Measurements from ENCODE around the gene C1orf116.

C1orf116 gene

GRCh38 chr1:207018707-207019106 is 13.8 kb downstream of the C1orf116 start:
- no peak for DNase-seq

- no peak for DNase-seq
These were observed 14.7 kb downstream of the C1orf116 start for GRCh38 chr1:207017615-207018559.

- no peak for DNase-seq
These were observed 16.8 kb downstream of the C1orf116 start for GRCh38 chr1:207015791-207016190.

DNA sequence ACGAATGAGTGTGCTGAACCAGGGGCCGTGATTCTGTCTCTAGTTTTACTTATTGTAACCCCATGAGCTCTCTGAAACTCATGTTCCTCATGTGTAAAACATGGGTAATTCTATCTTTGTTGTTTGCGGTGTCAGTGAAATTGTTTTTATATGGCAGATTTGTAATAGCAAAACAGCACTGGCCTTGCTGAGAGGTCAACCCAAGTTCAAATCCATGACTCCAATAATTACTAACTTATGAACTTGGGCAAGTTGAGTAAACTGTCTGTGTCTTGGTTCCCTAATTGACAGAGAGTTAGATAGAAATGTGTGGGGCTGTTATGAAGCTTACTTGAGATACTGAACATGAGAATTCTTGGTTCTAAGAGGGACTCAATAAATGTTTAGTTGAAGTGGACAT is 17.8 kb downstream of the C1orf116 start:
- DNase-seq, result no peak

DNA sequence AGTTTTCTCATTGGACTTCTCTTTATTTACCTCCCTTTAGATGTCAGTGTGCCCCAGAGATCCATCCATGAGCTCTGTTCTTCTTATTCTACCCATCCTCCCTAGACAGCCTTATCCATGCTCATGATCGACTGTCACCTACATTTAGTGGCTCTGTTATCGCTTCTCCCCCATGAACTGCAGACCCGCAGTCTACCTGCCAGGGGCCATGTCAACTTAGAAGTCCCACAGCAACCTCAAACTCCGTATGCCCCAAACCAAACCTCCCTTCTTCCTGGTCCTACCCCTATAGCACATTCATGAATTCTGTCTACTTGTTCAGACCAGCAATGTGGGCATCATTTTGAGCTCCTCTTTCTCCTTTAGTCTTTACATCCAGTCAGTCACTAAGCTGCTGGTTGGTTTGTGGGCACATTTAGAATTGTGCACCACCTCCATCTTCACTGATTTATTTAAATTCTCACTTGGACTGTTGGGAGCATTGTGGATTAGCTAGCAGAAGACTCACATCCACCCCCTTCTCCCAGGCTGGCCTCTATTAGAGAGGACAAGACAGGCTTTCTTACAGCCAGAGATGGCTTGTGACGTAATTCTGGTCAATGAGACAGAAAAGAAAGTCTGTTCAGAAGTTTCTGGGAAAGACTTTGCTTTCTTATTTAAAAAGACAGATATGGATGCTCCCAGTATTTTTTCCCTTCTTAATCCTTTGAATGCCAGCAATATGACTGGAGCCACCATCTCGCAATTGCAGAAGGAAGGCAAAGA is 19.1 kb downstream of the C1orf116 start:
- DNase-seq, result no peak

DNA sequence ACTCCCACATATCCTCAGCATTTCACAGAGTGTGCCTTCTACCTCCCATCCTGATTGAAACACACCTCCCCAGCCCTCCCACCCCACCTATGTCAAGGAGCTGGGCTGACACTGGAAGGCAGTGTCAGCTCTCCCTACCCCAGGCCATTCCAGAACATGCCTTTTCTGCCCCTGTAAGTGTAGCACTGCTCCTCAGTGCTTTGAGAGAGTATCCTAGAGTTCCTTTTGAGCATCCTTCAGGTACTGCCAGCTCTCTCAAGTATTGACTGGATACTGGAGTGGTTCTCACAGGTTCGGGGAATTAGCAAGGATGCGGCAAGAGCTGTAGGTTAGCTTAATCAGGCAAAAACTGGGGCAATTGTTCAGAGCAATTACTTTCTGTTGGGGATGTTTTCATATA is 21.8 kb downstream of the C1orf116 start:
- DNase-seq, result no peak

- DNase-seq, result no peak
These were observed 22.6 kb downstream of the C1orf116 start for GRCh38 chr1:207009945-207010344.

- DNase-seq, result no peak
These were observed 23.2 kb downstream of the C1orf116 start for GRCh38 chr1:207009182-207009850.

GRCh38 chr1:207007352-207008033 is 25.1 kb downstream of the C1orf116 start:
- no peak for DNase-seq

GRCh38 chr1:207006914-207007313 is 25.6 kb downstream of the C1orf116 start:
- DNase-seq, result no peak

GRCh38 chr1:207006083-207006482 is 26.5 kb downstream of the C1orf116 start:
- DNase-seq, result no peak

DNA sequence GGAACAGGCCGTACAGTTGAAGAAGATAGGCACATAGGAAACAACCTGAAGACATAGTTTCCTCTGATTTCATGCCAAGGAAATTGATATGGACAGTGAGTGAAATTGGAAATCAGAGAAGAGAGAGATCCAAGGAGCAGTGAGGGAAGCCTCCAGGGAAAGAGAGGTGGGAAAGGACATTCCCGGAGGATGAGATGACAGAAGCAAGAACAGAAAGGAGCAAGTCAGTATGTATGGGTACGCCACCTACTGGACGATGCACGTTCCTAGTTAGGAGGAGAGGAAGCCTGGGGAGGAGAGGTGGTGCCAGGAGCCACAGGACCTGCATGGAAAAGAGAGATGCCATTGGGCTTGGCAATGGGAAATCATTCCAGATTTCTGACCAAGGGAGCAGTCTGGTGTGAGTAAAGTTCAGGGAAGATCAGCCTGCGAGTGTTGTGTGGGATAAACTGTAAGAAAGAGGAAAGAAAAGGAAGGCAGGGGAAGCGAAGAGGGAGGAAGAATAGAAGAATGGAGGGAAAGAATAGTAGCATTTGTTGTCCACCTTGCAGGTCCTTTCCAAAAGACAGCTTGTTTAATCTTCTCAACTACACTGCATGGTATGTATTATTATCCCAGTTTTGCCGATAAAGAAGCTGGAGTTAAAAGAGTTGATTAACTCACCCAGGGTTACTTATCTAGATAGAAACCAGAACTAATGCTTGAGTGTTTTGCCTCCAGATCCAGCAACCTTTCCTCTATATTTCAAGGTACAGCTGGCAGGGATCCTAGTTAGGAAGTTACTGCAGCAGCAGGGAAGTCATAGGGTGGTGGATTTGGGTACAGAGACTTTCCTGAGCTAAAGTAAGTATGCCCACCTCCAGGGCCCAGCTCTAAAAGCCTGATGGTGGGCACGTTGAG is 27.4 kb downstream of the C1orf116 start:
- no peak for DNase-seq

- DNase-seq, result no peak
These were observed 29.3 kb downstream of the C1orf116 start for GRCh38 chr1:207003210-207003609.

DNA sequence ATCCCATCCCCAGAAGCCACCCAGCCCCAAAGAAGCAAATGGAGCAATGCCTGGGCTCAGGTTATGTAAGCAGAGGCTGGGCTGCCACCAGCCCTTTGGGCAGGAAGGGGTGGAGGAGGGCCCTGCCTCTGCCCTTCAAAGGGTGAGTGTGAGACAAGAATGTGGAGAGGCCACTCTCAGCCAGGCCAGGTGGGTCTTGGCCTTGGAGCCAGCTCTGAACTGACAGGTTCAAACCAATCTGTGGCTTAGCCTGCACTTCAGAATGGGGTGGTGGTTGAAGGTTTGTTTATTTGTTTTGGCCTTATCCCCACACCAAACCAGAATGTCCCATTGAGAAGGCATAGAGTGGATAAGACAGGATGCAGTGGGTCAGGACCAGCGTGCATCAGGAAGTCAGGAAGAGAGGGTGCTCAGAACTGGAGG is 29.8 kb downstream of the C1orf116 start:
- DNase-seq, result no peak

- DNase-seq, result no peak
These were observed 30.9 kb downstream of the C1orf116 start for GRCh38 chr1:207001492-207002245.

- no peak for DNase-seq
These were observed 31.8 kb downstream of the C1orf116 start for GRCh38 chr1:207000651-207001291.

- DNase-seq, result no peak
These were observed 33.7 kb downstream of the C1orf116 start for GRCh38 chr1:206998816-206999215.

DNA sequence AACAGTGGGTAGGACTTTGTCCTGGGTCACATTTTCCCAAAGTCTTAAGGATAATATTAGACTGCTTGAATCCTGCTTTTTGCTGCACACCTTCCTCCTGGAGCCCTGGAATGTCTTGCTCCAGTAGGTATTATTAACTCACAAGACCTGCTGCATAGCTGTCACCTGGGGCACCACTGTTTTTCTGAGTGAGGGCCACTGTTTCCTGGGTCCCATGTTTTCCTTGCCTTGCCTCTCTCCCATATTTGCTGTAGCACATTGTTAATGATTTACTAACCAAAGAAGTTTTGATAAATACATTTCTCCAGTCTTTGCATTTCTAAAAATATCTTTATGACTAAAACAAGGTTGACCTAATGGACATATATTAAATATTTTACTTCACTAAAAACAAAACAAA is 39.8 kb downstream of the C1orf116 start:
- no peak for DNase-seq

DNA sequence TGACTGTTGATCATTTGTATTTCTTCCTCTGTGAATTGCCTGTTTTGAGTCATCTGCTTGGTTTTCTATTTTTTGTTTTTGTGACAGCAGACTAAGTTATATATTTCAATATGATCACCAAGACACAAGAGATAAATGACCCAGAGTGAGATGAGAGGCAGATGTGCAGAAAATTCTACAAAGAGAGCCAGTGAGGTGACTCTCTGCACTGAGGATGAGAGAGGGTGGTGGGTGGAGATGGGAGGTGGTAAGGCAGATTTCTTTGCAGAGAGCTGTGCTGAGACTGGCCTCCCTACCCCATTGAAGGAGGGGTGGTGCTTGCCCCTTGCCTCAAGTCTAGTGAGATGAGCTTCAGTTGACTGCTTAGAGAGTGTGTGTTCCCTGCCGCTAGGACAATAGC is 44.7 kb downstream of the C1orf116 start:
- no peak for DNase-seq

GRCh38 chr1:206986885-206987284 is 45.7 kb downstream of the C1orf116 start:
- no peak for DNase-seq

Data from GF-D8 (cell line).